Measurements from ENCODE around the gene PAN3. TPM values are rescaled to one million over a fixed set of nuclear protein-coding genes. Genes with fewer than 3 reads are reported as not detected.

The PAN3 gene
- total and polyA plus RNA-seq, 2 of the 8 experiments (the other 6 are each of a cell fraction or from before 2014, with no cell fraction given): 12.7 to 39.3 TPM

DNA sequence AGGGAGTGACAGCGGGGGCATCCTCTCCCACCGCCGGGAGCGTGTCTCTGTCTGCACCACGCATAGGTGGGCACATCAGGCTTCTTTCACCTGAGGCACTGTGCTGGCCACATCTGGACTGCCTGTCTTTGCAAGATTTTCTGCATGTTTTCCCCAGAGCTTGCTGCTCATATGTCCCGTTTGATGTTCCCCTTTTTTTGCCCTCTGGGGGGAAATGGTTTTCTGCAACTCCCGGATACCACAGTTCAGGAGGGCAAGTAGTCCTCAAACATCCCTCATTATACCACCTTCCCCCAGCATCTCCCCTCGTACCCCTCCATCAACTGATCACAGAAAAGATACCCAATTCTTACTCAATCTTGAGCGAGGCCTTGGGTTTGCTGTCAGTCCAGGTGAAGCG lies 168.0 kb downstream of the PAN3 start (continued):
- TF ChIP-seq EP300 (IDR thresholded peaks at IDR 0.05; ENCODE audit: borderline replicate concordance in 1 of 2, low read depth in 2 of 2, low read length in 2 of 2) (no peak), SP1 (IDR thresholded peaks at IDR 0.05; ENCODE audit: low read depth, low read length) (no peak), GTF2F1 (IDR thresholded peaks at IDR 0.05; ENCODE audit: borderline replicate concordance, low read depth, low read length) (no peak), YY1 (IDR thresholded peaks at IDR 0.05; ENCODE audit: low read depth, low read length) (no peak)
